GM19467 (cell line): ENCODE results near the gene KHK.
"Not testable (repeated sequence)": the region's sequence is repeated elsewhere in the genome, so short reads cannot be mapped to it uniquely, and the experiment has no call there.

Experiments used
- ATAC-seq: cut with Tn5 transposase; IDR thresholded peaks from one replicate; pipeline ENCODE4 v1.9.1; 2021; ENCODE audit warnings: mild to moderate bottlenecking, moderate library complexity; ENCODE audit not compliant: unreplicated experiment

The KHK gene

DNA sequence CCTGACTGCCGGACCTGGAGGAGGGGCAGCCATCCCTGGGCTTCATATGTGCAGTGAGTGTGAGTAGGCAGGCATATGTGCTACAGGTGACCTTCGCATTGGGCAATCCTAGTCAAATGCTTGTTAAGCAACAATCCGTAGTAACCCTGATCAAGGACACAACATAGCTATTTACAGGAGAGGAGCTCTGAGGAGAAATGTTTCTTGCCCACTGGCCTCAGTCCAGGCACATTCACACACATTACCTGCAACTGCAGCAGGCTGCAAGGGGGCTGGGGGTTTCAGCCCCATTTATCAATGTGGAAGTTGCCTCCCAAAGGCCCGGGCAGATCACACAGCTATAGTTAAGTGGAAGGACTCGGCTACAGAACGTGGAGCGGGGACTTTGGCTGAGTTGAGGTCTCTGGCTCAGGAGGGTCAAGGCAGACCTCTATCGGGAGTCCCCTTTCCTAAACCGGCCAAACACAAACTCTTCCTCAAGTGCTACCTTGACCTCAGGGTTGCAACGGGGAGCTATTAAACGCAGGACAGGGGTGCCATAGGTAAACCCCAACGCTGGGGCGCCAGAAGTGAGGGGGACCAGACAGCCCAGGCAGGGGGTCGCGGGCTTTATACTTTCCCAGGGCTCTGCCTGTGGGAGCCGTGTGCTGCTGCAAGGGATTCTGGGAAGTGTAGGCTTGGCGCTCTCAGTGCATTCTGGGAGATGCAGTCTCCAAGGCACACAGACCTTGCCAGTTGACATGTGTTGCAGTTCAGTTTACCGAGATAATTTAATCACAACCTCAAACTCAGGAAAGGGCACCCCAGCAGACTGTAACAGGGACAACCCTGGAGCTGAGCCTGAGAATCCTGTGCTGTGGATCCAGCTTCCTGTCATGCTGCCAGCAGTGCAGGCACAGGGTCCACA, 9.4 kb downstream of the KHK start:
- ATAC-seq = no peak

DNA sequence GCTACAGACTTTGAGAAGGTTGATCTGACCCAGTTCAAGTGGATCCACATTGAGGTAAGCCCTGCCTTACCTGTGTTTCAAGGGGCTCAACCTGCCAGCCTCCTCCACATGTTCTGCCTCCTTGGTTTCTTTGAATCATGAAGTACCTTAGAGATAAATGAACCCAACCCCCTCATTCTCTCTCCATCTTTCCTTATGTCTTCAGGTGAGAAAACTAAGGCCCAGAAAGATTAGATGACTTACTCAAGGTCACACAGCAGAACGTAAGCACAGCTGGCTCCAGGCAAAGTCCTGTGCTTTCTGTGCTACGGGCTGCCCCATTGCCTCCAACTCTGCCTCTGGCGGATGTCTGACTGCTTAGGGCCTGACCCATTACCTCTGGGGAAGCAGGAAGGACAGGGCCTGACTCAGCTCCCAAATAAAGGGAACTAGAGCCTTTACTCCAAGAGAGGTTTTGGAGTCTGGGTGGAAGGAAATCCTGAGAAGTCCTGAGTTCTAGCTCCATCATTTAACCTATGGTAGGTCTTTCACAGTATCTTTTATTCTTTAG, 10.3 kb downstream of the KHK start:
- no peak for ATAC-seq

DNA sequence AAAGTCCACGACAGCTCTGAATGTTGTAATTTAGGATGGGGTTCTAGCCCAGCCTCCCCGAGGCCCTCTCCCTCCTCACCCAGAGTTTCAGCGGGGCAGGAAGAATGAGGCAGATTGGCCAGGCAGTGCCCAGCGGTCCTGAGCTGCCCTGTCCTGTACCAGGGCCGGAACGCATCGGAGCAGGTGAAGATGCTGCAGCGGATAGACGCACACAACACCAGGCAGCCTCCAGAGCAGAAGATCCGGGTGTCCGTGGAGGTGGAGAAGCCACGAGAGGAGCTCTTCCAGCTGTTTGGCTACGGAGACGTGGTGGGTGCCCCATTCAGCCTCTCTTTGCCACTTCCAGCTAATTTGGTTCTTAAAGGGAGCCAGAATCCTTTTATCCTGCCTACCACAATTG, 10.8 kb downstream of the KHK start:
- no peak for ATAC-seq

DNA sequence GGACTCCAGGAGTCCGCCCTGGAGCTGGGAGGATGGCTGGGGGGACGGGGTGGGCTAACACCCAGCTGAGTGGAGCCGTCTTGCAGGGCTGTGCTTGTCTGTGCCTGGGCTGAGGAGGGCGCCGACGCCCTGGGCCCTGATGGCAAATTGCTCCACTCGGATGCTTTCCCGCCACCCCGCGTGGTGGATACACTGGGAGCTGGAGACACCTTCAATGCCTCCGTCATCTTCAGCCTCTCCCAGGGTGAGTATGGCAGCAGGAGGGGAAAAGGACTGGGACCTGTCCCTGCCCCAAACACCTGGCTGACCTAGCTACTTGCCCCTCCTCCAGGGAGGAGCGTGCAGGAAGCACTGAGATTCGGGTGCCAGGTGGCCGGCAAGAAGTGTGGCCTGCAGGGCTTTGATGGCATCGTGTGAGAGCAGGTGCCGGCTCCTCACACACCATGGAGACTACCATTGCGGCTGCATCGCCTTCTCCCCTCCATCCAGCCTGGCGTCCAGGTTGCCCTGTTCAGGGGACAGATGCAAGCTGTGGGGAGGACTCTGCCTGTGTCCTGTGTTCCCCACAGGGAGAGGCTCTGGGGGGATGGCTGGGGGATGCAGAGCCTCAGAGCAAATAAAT, 12.9 kb downstream of the KHK start:
- ATAC-seq = no peak

DNA sequence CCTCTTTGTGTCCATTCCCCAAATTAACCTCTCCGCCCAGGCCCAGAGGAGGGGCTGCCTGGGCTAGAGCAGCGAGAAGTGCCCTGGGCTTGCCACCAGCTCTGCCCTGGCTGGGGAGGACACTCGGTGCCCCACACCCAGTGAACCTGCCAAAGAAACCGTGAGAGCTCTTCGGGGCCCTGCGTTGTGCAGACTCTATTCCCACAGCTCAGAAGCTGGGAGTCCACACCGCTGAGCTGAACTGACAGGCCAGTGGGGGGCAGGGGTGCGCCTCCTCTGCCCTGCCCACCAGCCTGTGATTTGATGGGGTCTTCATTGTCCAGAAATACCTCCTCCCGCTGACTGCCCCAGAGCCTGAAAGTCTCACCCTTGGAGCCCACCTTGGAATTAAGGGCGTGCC, 13.5 kb downstream of the KHK start:
- no peak for ATAC-seq

DNA sequence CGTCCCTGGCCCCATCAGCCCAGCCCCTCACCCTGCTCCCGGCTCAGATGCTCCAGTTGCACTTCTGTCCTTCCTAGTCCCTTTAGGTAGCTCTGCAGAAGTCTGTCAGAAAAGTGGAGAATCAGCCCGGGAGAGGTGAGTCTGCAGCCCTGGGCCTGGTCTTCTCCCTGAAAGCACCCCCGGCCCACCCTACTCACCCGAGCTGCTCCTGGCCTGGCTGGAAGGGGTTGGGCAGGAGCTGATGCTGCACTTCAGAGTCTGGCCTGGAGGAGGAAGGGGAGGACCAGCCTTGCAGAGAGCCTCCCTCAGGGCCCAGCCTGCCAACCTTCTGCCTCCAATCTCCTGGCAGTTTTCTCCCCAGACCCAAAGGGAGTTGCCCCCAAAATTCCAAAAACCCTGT, 15.8 kb downstream of the KHK start:
- ATAC-seq = no peak

DNA sequence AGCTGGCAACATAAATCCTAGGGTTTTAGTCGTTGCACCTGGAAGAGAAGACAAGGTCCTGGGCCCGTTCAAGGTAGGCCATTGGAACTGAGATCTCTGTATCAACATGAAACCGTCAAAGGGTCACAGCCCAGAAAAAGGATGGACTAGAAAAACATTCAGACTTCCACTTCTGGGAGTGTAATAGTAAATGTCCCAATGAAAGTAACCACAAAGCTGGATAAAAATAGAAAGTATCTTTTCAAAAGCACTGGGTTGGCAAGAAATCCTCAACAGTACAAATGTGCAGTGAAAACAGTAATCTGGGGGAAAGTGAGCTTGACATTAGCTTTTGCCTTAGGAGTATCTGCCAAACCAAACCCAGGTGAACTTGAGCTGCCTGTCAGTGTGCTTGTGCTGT, 19.4 kb downstream of the KHK start:
- ATAC-seq = no peak

DNA sequence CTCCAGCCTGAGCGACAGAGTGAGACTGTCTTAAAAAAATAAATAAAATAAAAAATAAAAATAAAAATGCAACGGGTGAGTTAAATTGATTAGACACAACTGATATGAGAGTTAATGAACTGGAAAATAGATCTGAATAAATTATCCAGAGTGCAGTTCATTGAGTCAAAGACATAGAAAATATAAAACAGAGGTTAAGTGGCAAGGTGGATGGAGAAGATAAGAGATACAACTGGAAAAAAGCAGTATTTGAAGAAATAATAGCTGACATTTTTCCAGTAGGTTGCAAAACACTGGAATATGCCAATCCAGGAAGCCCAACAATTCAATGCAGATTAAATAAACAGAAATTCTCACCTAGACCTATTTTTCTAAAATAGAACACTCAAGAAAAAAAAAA, 21.6 kb downstream of the KHK start:
- no peak for ATAC-seq

DNA sequence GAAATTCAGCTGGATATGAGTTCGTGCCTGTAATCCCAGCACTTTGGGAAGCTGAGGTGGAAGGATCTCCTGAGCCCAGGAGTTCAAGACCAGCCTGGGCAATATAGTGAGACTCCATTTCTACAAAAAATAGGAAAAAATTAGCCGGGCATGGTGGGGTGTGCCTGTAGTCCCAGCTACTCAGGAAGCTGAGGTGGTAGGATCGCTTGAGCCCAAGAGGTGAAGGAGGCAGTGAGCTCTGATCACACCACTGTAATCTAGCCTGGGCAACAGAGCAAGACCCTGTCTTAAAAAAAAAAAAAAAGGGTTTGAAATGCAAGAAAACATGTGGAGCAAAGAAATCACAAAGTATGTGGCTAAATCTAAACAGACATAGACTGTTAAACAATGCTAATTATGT, 22.5 kb downstream of the KHK start:
- no peak for ATAC-seq

DNA sequence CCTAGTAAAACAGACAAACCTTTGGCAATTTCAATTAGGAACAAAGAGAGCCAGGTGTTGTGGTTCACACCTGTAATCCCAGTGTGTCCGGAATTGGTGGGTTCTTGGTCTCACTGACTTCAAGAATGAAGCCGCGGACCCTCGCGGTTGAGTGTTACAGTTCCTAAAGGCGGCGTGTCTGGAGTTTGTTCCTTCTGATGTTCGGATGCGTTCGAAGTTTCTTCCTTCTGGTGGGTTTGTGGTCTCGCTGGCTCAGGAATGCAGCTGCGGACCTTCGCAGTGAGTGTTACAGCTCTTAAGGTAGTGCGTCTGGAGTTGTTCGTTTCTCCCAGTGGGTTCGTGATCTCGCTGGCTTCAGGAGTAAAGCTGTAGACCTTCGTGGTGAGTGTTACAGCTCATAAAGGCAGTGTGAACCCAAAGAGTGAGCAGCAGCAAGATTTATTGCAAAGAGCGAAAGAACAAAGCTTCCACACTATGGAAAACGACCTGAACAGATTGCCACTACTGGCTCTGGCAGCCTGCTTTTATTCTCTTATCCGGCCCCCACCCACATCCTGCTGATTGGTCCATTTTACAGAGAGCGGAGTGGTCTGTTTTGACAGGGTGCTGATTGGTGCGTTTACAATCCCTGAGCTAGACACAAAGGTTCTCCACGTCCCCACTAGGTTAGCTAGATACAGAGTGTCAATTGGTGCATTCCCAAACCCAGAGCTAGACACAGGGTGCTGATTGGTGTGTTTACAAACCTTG, 24.2 kb downstream of the KHK start:
- ATAC-seq = not testable (repeated sequence)

DNA sequence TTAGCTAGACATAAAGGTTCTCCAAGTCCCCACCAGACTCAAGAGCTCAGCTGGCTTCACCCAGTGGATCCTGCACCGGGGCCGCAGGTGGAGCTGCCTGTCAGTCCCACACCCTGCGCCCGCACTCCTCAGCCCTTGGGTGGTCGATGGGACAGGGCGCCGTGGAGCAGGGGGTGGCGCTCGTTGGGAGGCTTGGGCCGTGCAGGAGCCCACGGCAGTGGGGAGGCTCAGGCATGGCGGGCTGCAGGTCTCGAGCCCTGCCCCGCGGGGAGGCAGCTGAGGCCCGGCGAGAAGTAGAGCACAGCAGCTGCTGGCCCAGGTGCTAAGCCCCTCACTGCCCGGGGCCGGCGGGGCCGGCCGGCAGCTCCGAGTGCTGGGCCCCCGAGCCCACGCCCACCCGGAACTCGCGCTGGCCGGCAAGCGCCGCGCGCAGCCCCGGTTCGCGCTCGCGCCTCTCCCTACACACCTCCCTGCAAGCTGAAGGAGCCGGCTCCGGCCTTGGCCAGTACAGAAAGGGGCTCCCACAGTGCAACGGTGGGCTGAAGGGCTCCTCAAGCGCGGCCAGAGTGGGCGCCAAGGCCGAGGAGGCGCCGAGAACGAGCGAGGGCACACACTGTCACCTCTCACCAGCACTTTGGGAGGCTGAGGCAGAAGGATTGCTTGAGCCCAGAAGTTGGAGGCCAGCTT, 25.0 kb downstream of the KHK start:
- not testable (repeated sequence) for ATAC-seq

DNA sequence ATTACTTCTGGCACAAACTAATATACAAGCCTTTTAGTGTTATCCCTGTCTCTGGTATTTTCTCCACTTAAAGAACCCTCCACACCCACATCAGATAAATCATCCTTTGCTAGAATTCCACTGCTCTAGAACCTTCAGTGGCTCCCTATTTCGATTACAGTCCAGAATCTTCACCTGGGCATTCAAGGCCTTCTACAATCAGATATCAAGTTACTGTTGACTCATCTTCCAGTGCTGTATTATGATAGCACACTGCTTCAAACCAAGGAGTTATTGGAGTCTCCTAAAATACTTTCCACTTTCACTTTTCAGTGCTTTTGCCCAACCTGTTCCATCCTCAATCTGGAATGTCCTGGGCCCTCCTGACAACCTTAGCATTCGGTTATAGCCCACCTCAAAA, 28.9 kb downstream of the KHK start:
- ATAC-seq = no peak

DNA sequence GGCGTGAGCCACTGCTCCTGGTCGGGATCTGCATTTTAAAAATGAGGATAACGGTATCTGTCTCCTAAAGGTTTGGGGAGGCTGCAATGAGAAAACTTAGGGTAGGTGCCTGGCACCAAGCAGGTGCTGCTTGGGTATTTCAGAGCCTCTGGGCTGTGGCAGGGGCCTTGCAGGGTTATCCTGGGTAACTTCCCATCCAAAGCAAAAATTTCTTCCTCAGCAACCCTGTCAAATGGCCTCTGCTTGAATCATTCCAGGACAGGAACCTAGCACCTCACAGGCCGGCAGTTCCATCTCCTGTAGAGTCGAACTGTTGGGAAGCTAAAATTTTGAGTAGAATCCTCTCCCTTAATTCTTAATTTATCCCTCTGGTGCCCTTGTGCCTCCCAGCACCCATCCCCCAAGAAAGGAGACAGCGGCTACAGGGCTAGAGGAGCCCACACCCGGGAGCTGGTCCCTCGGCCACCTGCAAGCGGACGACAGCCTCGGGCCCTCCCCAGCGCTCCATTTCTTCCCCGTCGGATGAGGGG, 31.5 kb downstream of the KHK start:
- ATAC-seq = no peak

DNA sequence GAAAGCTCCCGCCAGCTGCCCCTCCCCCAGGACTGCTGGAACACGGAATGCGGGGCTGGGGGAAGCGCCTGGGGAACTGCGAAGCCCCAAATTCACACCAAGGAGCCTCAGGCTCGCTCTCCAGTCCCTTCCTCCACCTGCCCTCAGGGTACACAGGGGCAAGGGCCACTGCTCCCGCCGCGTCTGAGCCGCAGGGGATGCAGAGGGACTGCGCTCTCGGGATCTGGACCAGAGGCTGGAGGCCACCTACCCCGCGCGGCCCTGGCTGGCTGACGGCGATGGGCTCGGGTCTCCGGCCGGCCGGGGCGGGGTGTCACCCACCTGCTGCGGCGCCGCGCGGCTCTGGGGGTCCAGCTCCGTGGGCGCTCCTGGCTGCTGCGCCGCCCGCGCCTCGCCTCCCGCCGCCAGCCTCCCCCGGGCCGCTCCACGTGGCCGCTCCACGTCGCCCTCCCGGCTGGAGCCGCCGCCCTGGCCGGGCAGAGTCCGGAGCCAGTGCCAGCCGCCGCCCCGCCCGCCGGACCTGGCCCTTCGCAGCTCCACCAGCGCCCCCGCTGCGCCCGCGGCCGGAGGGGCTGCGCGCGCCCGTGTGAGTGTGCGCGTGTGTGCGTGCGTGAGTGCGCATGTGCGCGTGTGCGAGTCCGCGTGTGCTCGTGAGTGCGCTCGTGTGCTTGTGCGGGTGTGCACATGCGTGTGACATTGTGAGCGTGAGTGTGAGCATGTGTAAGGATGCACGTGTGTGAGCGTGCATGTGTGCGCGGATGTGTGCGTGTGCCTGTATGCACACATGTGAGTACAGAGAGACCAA, 32.2 kb downstream of the KHK start, which contains the start of gene CGREF1:
TSS of gene CGREF1 (minus strand) at position 604 of the 805 bp plus-strand sequence. CDS start 14,762 bp downstream, outside the sequence.
- ATAC-seq = no peak

DNA sequence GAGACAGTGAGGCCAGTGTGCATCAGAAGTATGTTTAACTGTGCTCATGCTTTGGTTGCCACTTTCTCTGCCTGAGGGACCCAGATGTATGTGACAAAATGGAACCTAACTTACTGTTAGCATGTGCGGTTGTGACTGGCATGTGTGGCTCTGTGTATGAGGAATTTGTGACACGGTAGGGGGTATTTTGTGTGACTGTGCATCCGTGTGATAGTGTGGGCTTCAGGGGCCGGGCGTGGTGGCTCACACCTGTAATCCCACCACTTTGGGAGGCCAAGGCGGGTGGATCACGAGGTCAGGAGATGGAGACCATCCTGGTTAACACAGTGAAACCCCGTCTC, 32.7 kb downstream of the KHK start:
- ATAC-seq = not testable (repeated sequence)

DNA sequence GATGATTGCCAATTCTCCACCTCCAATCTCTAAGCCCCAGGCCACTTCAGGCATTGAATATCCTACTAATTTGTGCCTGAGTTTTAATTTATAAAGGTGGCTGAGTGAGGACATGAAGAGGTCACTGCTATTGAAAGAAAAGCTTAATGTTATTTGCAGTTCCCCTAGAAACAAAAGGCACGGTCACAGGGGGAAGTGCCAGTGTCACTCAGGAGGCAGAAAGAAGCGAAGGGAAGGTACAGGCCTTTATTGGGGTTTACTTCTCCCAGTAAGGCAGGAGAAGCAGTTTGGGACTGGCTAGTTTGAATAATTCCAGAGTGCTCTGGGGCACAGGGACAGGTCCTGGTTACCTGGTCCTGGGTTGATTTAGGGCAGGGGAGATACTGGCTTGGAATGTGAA, 35.3 kb downstream of the KHK start:
- ATAC-seq = no peak

DNA sequence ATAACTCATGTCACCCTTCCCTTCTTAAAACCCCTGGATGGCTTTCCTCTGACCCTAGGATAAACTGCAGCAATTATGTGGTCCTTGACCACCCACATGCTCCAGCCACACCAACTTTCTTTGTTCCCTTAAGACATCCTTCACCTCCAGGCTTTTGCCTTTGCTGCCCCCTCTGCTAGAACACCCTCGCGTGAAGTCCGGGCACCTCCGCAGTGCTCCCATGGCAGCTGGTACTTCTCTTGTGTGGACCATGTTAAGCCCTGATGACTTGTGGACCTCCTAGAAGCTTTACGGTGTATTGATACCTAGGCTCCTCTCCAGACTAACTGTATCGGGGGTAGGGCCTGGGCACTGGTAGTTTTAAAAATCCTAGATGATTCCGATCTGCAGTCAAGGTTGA, 36.2 kb downstream of the KHK start:
- ATAC-seq = no peak

DNA sequence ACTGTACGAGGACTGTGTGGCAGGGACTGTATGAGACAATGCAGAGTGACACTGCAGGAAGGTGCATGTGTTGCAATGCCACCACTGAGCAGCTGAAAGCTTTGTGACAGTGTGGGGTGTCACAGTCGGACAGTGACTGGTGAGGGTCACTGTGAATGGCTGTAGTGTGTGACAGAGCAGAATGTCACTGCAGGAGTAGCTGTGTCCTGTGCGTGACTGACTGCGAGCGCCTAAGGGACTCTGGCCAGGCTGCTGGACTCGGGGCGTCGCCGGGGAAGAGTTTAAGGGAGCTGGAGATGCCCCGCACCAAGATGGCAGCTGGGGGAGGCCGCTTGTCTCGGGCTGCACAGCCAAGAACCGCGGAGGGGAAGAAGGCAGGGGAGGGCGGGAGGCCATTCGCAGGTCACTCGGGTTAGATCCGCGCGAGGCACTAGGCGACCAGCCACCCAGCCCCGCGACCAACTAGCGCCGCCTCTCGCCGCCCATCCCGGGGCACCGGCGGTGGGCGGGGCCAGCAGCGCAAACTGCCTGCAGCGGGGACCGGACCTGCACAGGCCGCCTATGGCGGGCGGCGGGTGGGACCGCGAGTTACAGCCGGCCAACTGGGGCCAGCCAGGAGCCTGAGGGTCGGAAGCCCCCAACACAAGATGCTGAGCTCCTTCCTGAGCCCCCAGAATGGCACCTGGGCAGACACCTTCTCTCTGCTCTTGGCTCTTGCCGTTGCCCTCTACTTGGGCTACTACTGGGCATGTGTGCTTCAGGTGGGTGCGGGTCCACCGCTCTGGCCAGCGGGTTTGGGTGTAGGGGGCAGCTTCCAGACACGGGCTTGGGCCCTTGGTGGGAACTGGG, 37.0 kb downstream of the KHK start, which contains the start of gene ABHD1:
TSS of gene ABHD1 (plus strand) at position 514 of the 849 bp plus-strand sequence. CDS start at position 648, 134 bp downstream.
- no peak for ATAC-seq

DNA sequence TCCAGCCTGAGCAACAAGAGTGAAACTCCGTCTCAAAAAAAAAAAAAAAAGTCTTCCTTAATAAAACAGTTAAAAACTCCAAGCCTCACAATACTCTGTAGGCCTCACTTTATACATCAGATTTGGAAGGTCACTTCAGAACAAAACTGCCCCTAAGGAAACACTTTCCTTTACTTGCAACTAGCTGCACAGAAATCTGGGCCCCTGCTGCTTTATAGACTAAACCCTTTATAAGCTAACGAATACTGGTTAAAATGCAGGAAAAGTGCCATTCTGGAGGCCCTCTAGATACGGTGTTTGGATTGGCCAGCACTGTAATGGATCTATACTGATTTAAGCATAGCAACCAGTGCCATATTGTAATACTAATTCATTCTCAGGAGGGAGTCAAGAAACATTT, 38.5 kb downstream of the KHK start:
- ATAC-seq = no peak
